HUES64 (cell line): Measurements from ENCODE around the gene PIBF1.
"Not testable (repeated sequence)": the region's sequence is repeated elsewhere in the genome, so short reads cannot be mapped to it uniquely, and the experiment has no call there.

Experiments used
- H3K27ac ChIP-seq: 2 replicates; pipeline ENCODE4 v1.7.0; 2013; ENCODE audit warnings: low read depth, low read length, inconsistent platforms
- H3K27me3 ChIP-seq: 2 replicates; pipeline ENCODE4 v1.6.1; 2013; ENCODE audit warnings: mild to moderate bottlenecking, low read length; ENCODE audit not compliant: insufficient read depth
- H3K36me3 ChIP-seq: 2 replicates; pipeline ENCODE4 v1.6.1; 2013; ENCODE audit warnings: mild to moderate bottlenecking, low read length; ENCODE audit not compliant: insufficient read depth
- H3K4me1 ChIP-seq: 2 replicates; pipeline ENCODE4 v1.6.1; 2013; ENCODE audit warnings: mild to moderate bottlenecking, low read length, moderate library complexity; ENCODE audit not compliant: insufficient read depth
- H3K4me3 ChIP-seq: 2 replicates; pipeline ENCODE4 v1.5.1; 2013; ENCODE audit warnings: mild to moderate bottlenecking, low read length, moderate library complexity
- H3K9ac ChIP-seq: 2 replicates; pipeline ENCODE4 v1.6.1; 2013; ENCODE audit warnings: mild to moderate bottlenecking, low read depth, low read length
- H3K9me3 ChIP-seq: 2 replicates; pipeline ENCODE4 v1.6.1; 2013; ENCODE audit warnings: low read depth, low read length; ENCODE audit not compliant: insufficient read depth
- WGBS: fragments of 150-250, 120-280 bp; methylation state at CpG from one replicate; pipeline ENCODE4 v1.1.7; 2013; ENCODE audit warnings: missing lambda C conversion rate; 5-methylcytosine and 5-hydroxymethylcytosine counted together

Gene PIBF1

DNA sequence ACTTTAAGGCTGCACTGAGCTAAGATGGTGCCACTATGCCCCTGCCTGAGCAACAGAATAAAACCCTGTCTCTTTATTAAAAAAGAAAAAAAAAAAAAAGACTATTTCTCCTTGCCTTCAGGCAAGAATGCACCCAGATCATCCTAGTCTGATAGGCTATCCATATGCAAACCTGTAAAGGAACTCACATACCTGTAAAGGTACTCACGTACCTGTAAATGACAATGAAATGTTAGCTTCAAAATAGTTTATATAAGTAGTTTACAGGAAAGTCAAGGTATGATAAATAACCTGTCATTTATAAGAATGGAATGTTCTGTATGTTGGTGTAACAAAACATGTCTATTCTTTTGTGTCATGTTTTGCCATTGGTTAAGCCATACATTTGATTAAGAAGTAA is 86.3 kb downstream of the PIBF1 start:
- WGBS: no CpG with 5 or more reads among the region's 1 CpG
- Histone ChIP-seq H3K27me3 (no peaks in the 10 kb centered on the region), H3K9me3 (no peaks in the 10 kb centered on the region), H3K27ac (no peak overlapping the region), H3K4me3 (no peak overlapping the region), H3K36me3 (peaks cover 14% of the 10 kb centered on the region), H3K4me1 (no peaks in the 10 kb centered on the region), H3K9ac (no peak overlapping the region)

DNA sequence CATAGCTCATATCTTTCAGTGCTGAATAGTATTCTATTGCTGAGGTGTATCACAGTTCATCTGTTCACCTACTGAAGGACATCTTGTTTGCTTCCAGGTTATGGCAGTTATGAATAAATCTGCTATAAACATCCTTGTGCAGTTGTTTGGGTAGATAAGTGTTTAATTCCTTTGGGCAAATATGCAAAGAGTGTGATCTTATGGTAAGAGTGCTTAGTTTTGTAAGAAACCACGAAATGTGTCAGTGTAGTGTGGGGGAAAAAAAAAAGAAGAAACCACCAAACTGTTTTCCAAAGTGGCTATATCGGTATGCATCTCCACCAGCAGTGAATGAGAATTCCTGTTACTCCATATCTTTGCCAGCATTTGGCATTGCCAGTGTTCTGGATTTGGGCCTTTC is 93.3 kb downstream of the PIBF1 start:
- Histone ChIP-seq H3K4me3 (no peak overlapping the region), H3K27ac (no peak overlapping the region), H3K36me3 (no peaks in the 10 kb centered on the region), H3K9me3 (no peaks in the 10 kb centered on the region), H3K4me1 (no peaks in the 10 kb centered on the region), H3K27me3 (no peaks in the 10 kb centered on the region), H3K9ac (no peak overlapping the region)
- WGBS: 95% methylated on average over 2 of the region's 2 CpGs

DNA sequence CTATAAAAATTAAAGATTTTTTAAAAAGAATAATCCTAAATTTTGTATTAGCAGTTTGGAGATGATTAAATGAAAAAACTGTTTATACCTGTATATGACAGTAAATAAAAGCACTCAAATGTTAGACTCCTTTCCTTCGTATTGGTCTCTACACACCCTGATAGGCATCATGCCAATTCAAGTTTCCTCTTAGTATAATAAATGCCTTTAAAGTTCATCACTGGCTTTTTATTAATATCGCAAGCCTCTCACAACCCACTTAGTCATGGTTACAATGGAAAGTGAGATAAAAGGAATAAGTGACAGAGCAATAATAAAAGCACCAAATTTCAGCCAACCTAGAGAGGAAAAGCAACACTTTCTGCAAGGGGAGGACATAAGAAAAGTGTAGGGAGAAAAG is 102.2 kb downstream of the PIBF1 start:
- Histone ChIP-seq H3K27ac (no peak overlapping the region), H3K4me3 (no peak overlapping the region), H3K9ac (no peak overlapping the region), H3K27me3 (no peaks in the 10 kb centered on the region), H3K9me3 (no peaks in the 10 kb centered on the region), H3K4me1 (no peaks in the 10 kb centered on the region), H3K36me3 (no peaks in the 10 kb centered on the region)
- 100% methylated on average over 1 of the region's 2 CpGs for WGBS

DNA sequence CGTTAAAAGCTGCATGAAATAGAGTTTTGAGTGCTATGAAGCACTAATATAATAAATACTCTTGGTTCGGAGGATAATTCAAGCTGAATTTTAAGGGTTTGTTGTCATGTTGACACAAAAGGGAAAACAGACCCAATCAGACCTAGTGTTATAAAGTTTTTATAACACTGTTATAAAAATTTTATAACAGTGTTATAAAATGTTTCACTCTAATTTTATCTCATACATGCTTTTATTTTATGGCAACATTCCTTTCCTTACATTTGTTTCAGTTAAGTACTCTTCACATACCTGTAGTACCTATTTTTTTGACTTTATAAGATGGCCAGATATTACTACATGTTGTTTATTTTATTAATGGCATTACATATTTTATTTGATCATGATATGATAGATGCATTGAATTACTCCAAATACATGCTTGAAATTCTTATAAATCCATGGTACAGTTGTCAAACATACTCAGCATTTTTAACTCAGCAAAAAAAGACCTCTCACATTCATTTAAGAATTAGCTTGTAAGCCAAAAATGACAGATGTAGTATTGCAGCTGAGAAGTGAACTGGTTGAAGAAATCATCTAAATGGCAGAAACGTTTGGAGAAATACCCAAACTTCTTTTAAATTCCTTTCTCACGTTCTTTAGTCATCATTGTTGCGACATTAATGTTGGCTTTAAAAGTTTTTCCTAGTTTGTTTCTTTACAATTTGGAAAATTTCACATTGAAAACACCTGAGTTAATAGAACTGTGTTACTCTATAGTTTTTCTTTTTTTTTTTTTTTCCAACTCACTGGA is 104.5 kb downstream of the PIBF1 start:
- H3K9me3 ChIP-seq: no peaks in the 10 kb centered on the region
- H3K27ac ChIP-seq: no peak overlapping the region
- H3K27me3 ChIP-seq: no peaks in the 10 kb centered on the region
- no peak overlapping the region for H3K4me3 ChIP-seq
- H3K4me1 ChIP-seq: no peaks in the 10 kb centered on the region
- no peak overlapping the region for H3K9ac ChIP-seq
- no peaks in the 10 kb centered on the region for H3K36me3 ChIP-seq
- 100% methylated on average over 4 of the region's 5 CpGs for WGBS

DNA sequence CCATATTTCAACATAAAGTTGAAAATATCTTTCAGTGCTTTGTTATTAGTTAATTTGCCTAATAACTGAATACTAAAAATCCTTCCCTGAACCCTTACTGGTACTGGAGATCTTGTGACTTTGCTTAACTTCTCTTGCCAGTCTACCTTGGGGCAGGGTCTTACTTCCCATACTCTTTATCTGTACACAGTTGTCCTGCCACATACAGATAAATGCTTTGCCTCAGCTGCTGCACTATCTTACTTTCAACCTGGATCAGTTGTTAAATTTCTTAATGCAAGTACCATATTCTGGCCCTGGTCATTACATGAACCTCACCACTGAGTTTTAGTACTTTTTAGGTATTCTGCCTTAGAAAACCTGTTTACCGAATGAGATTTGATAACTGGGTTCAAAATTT is 107.6 kb downstream of the PIBF1 start:
- WGBS: 100% methylated on average over 1 of the region's 1 CpG
- Histone ChIP-seq H3K4me1 (no peaks in the 10 kb centered on the region), H3K9ac (no peak overlapping the region), H3K9me3 (no peaks in the 10 kb centered on the region), H3K4me3 (no peak overlapping the region), H3K27me3 (no peaks in the 10 kb centered on the region), H3K36me3 (0 out of 2 replicates have a peak, but pooled peaks cover 2% of the 10 kb centered on the region), H3K27ac (no peak overlapping the region)

DNA sequence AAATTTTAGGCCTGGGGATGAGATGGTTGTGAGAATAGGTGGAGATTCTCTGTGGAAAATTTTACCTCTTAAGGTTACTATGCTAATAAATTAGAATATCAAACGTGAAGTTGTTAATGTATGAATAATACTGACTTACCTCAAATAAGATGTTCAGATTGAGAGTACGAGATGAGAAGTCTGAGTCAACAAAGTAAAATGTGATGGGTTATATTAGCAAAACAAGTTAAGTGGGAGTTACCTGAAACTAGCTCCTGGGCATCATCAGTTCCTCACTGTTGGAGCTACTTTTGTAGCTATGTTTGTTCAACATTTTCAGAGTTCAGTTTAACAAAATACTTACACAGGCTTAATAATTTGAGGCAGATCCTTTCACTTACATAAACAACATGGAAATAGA is 108.6 kb downstream of the PIBF1 start:
- no peak overlapping the region for H3K4me3 ChIP-seq
- WGBS: 96% methylated on average over 1 of the region's 2 CpGs
- no peak overlapping the region for H3K9ac ChIP-seq
- H3K27ac ChIP-seq: no peak overlapping the region
- 0 out of 2 replicates have a peak, but pooled peaks cover 1% of the 10 kb centered on the region for H3K9me3 ChIP-seq
- H3K27me3 ChIP-seq: no peaks in the 10 kb centered on the region
- peaks cover 5% of the 10 kb centered on the region; the same call in 1 of the 2 replicates for H3K36me3 ChIP-seq
- no peaks in the 10 kb centered on the region for H3K4me1 ChIP-seq

DNA sequence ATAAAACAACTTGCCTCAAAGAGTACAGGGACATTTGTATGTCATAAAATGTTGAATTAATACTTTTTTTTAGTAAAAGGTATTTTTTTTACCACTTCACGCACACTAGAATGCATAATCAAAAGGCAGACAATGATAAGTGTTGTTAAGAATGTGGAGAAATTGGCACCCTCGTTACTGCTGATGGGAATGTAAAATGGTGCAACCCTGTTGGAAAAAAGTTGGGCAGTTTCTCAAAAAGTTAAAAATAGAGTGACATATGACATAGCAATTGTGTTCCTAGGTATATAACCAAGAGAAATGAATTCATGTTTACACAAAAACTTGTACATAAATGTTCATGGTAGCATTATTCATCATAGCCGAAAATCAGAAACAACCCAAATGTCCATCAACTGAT is 109.5 kb downstream of the PIBF1 start:
- peaks cover 9% of the 10 kb centered on the region; the same call in 1 of the 2 replicates for H3K9me3 ChIP-seq
- peaks cover 14% of the 10 kb centered on the region; the same call in 1 of the 2 replicates for H3K36me3 ChIP-seq
- no peak overlapping the region for H3K27ac ChIP-seq
- no peaks in the 10 kb centered on the region for H3K4me1 ChIP-seq
- H3K4me3 ChIP-seq: no peak overlapping the region
- no peak overlapping the region for H3K9ac ChIP-seq
- H3K27me3 ChIP-seq: no peaks in the 10 kb centered on the region
- 97% methylated on average over 2 of the region's 3 CpGs for WGBS

DNA sequence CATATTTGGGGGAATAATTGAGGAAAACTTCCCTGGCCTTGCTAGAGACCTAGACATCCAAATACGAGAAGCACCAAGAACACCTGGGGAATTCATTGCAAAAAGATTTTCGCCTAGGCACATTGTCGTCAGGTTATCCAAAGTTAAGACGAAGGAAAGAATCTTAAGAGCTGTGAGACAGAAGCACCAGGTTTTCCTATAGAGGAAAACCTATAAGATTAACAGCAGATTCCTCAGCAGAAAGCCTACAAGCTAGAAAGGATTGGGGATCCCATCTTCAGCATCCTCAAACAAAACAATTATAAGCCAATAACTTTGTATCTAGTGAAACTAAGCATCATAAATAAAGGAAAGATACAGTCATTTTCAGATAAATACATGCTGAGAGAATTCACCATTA is 114.9 kb downstream of the PIBF1 start:
- no peak overlapping the region for H3K4me3 ChIP-seq
- WGBS: 97% methylated on average over 4 of the region's 4 CpGs
- H3K27ac ChIP-seq: no peak overlapping the region
- H3K4me1 ChIP-seq: no peaks in the 10 kb centered on the region
- H3K27me3 ChIP-seq: no peaks in the 10 kb centered on the region
- H3K9me3 ChIP-seq: peaks cover 9% of the 10 kb centered on the region; the same call in 1 of the 2 replicates
- no peak overlapping the region for H3K9ac ChIP-seq
- H3K36me3 ChIP-seq: peaks cover 14% of the 10 kb centered on the region; the same call in 1 of the 2 replicates

DNA sequence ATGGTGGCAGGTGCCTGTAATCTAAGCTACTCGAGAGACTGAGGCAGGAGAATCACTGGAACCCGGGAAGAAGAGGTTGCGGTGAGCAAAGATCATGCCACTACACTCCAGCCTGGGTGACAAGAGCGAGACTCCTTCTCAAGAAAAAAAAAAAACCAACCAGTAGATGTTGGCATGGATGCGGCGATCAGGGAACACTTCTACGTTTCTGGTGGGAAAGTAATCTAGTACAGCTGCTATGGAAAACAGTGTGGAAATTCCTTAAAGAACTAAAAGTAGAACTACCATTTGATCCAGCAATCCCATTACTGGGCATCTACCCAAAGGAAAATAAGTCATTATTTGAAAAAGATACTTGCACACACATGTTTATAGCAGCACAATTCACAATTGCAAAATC is 119.6 kb downstream of the PIBF1 start:
- H3K4me3 ChIP-seq, H3K9ac ChIP-seq: not testable (repeated sequence)
- WGBS: 94% methylated on average over 4 of the region's 7 CpGs

DNA sequence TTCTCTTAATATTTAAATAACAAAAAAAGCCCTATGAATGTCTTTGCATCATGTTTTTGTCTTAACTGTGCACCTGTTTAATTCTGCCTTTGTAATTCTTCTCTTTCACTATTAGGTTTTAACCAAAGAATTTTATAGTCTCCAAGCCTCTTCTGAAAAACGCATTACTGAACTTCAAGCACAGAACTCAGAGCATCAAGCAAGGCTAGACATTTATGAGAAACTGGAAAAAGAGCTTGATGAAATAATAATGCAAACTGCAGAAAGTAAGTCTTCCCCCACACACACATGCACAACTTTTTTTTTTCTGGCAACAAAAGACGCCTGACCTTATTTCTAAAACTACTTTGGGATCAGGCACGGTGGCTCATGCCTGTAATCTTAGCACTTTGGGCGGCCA is 126.5 kb downstream of the PIBF1 start:
- peaks cover 21% of the 10 kb centered on the region for H3K4me1 ChIP-seq
- H3K36me3 ChIP-seq: peaks cover 20% of the 10 kb centered on the region
- H3K9ac ChIP-seq: no peak overlapping the region
- no peaks in the 10 kb centered on the region for H3K9me3 ChIP-seq
- H3K27ac ChIP-seq: no peak overlapping the region
- WGBS: 98% methylated on average over 4 of the region's 4 CpGs
- H3K27me3 ChIP-seq: no peaks in the 10 kb centered on the region
- no peak overlapping the region for H3K4me3 ChIP-seq

More for the DNA sequence above, 119.6 kb downstream of the PIBF1 start:
- not testable (repeated sequence) for H3K27ac ChIP-seq, H3K36me3 ChIP-seq, H3K9me3 ChIP-seq, H3K27me3 ChIP-seq, H3K4me1 ChIP-seq

DNA sequence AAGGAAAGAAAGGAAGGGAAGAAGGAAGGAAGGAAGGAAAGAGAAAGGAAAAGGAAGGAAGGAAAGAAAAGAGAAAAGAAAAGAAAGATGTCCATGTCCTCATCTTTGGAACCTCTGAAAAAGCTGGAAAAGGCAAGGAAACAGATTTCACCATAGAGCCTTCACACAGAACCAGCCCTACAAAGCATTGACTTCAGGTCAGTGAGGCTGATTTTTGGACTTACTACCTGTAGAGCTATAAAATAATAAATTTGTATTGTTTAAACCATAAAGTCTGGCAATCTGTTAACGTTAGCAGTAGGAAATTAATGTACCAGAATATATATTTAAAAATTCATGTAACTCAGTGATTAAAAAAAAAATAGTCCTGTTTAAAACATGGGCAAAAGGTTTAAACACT is 130.0 kb downstream of the PIBF1 start:
- H3K9ac ChIP-seq: no peak overlapping the region
- no peaks in the 10 kb centered on the region for H3K27me3 ChIP-seq
- H3K9me3 ChIP-seq: no peaks in the 10 kb centered on the region
- peaks cover 11% of the 10 kb centered on the region for H3K4me1 ChIP-seq
- peaks cover 24% of the 10 kb centered on the region for H3K36me3 ChIP-seq
- no peak overlapping the region for H3K4me3 ChIP-seq
- H3K27ac ChIP-seq: no peak overlapping the region
- no CpG with 5 or more reads among the region's 1 CpG for WGBS
